ENCODE measurements around the gene SNED1. TPM values are rescaled to one million over a fixed set of nuclear protein-coding genes. Genes with fewer than 3 reads are reported as not detected.

The SNED1 gene
- total and polyA plus RNA-seq, 9 of the 15 experiments (the other 6 are each of a cell fraction or from before 2014, with no cell fraction given): 0.03 to 0.07 (median 0.05) TPM; not detected in 5

GRCh38 chr2:241041589-241042158, 43.3 kb downstream of the SNED1 start (continued):
- TF ChIP-seq GTF3C2 (IDR thresholded peaks at IDR 0.05; ENCODE audit: borderline replicate concordance, extremely low read depth, insufficient read length) (no peak), SMARCA5 (IDR thresholded peaks at IDR 0.05) (no peak)
- TF ChIP-seq, protein P1, sequence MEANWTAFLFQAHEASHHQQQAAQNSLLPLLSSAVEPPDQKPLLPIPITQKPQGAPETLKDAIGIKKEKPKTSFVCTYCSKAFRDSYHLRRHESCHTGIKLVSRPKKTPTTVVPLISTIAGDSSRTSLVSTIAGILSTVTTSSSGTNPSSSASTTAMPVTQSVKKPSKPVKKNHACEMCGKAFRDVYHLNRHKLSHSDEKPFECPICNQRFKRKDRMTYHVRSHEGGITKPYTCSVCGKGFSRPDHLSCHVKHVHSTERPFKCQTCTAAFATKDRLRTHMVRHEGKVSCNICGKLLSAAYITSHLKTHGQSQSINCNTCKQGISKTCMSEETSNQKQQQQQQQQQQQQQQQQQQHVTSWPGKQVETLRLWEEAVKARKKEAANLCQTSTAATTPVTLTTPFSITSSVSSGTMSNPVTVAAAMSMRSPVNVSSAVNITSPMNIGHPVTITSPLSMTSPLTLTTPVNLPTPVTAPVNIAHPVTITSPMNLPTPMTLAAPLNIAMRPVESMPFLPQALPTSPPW (CRISPR knock-in tag; IDR thresholded peaks at IDR 0.05): no peak

GRCh38 chr2:241043581-241043980, 45.2 kb downstream of the SNED1 start:
- DNase-seq (ENCODE audit: extremely low read depth in 1 of 4, low spot score in 3 of 4) (no peak), FAIRE-seq (no peak), ATAC-seq (no peak)
- no peaks in the 10 kb centered on the region; the same call in 1 of the 2 replicates for H4K20me1 ChIP-seq (replicated peaks; ENCODE audit: control insufficient read depth, insufficient read depth, low read length)
- intact Hi-C loops (cut with micrococcal nuclease): no loop called here
- ChIA-PET CTCF (ENCODE audit: low intra/inter-chr PET ratio) (no interaction called here), POLR2A (no interaction called here)
- no peaks in the 10 kb centered on the region for H3K36me3 ChIP-seq (ENCODE audit: control insufficient read depth, insufficient read depth, low read length)
- TF ChIP-seq RAD51 (IDR thresholded peaks at IDR 0.05; ENCODE audit: borderline replicate concordance, low read depth) (no peak), NEUROD1 (IDR thresholded peaks at IDR 0.05; ENCODE audit: borderline replicate concordance, low read depth, low read length, partially characterized antibody) (no peak), ZNF140 (CRISPR knock-in tag; IDR thresholded peaks at IDR 0.05) (no peak), BCL6 (CRISPR knock-in tag; IDR thresholded peaks at IDR 0.05) (no peak), SRSF7 (optimal IDR thresholded peaks at IDR 0.05; ENCODE audit: low read depth, low read length) (no peak), ZNF12 (CRISPR knock-in tag; IDR thresholded peaks at IDR 0.05) (no peak), DNMT1 (IDR thresholded peaks at IDR 0.05) (no peak), ATF7 (IDR thresholded peaks at IDR 0.05) (no peak)
- TF ChIP-seq, protein P2, sequence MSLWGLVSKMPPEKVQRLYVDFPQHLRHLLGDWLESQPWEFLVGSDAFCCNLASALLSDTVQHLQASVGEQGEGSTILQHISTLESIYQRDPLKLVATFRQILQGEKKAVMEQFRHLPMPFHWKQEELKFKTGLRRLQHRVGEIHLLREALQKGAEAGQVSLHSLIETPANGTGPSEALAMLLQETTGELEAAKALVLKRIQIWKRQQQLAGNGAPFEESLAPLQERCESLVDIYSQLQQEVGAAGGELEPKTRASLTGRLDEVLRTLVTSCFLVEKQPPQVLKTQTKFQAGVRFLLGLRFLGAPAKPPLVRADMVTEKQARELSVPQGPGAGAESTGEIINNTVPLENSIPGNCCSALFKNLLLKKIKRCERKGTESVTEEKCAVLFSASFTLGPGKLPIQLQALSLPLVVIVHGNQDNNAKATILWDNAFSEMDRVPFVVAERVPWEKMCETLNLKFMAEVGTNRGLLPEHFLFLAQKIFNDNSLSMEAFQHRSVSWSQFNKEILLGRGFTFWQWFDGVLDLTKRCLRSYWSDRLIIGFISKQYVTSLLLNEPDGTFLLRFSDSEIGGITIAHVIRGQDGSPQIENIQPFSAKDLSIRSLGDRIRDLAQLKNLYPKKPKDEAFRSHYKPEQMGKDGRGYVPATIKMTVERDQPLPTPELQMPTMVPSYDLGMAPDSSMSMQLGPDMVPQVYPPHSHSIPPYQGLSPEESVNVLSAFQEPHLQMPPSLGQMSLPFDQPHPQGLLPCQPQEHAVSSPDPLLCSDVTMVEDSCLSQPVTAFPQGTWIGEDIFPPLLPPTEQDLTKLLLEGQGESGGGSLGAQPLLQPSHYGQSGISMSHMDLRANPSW (CRISPR knock-in tag; IDR thresholded peaks at IDR 0.05): no peak
- H3K4me3 ChIP-seq: no peak overlapping the region
- H3K27me3 ChIP-seq (ENCODE audit: control insufficient read depth in 2 of 2, insufficient read depth in 2 of 2, low read length in 2 of 2): peaks cover 0 to 23% of the 10 kb centered on the region in 2 experiments; a peak in 1 of 5 replicates
- H3K4me1 ChIP-seq (replicated peaks in 1 of 2; ENCODE audit: control insufficient read depth in 2 of 2, insufficient read depth in 2 of 2, low read length in 2 of 2): no peaks in the 10 kb centered on the region
- BruUV-seq (replicated peaks): no TSS peak
- H2AFZ ChIP-seq (ENCODE audit: low read depth, low read length): no peak overlapping the region
- in situ Hi-C loops (cut with MboI): no loop called here
- H3K27ac ChIP-seq (ENCODE audit: extremely low read depth, low read depth, low read length): no peak overlapping the region
- H3K9me3 ChIP-seq (replicated peaks; ENCODE audit: control insufficient read depth, insufficient read depth, low read depth, low read length): no peaks in the 10 kb centered on the region
- H3K9ac ChIP-seq (ENCODE audit: insufficient read depth in 1 of 2, low read depth in 2 of 2, low read length in 2 of 2): no peak overlapping the region
- no peaks in the 10 kb centered on the region for H3K9me1 ChIP-seq (ENCODE audit: control insufficient read depth, insufficient read depth, low read length)
- no peak overlapping the region for H3K4me2 ChIP-seq (ENCODE audit: insufficient read depth, low read length)
- H3K79me2 ChIP-seq (ENCODE audit: control insufficient read depth, insufficient read depth, low read length): no peaks in the 10 kb centered on the region
